H1 (cell line): ENCODE measurements around the gene SUGT1. TPM values are rescaled to one million over a fixed set of nuclear protein-coding genes. Genes with fewer than 3 reads are reported as not detected.

ENCODE experiments used
- RAD21 ChIP-seq, 2 experiments: IDR thresholded peaks in 1 of 2; conservative IDR thresholded peaks in 1 of 2; 2 replicates each; pipeline ENCODE4 v1.6.1; 2011; ENCODE audit warnings: low read depth in 2 of 2, low read length in 2 of 2, improper control_type of control experiment in 1 of 2, inconsistent platforms in 1 of 2, mild to moderate bottlenecking in 1 of 2, moderate library complexity in 1 of 2
- polyA plus RNA-seq, 7 experiments: library from polyadenylated mRNA; depleted of rRNA in 3 of 7; stranded (reverse) in 5 of 7; unstranded in 2 of 7; fragments of >200 nt in 5 of 7; fragments of 200-250 nt in 2 of 7; gene quantifications; 1 replicate in 5 of 7; 2 replicates in 1 of 7; 4 replicates in 1 of 7; pipeline versions ENCODE4 v1.2.1 to v1.2.3, GENCODE V29; 2011 to 2013; ENCODE audit warnings: missing spikeins in 2 of 7, mixed read lengths in 2 of 7
- total RNA-seq: library from RNA; stranded (reverse); fragmentation: NEBNext Ultra II Directional; extraction: Animal tissue kit (Norgen Biotek cat#: 25700); gene quantifications from 2 replicates; pipeline ENCODE4 v1.2.1, GENCODE V29; 2021

Gene SUGT1
- total and polyA plus RNA-seq, 2 of the 8 experiments (the other 6 are each of a cell fraction or from before 2014, with no cell fraction given): 21.0 to 99.4 TPM

DNA sequence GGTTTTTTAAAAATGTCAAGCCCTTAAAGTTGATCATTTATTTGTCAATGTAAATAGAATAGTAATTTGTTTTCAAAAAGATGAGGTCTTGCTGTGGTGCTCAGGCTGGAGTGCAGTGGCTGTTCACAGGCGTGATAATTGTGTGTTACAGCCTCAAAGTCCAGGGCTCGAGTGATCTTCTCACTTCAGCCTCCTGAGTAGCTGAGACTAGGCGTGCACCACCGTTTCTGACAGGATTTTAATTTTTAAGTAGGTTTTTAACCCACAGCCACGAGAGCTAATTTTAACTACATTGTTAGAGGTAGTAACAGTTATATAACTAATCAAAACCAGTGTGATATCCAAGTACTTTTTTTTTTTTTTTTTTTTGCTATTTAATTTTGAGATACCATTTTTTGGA, 43.9 kb downstream of the SUGT1 start (continued):
- no peak for TF ChIP-seq RAD21 (IDR thresholded peaks at IDR 0.05 in 1 of 2, conservative IDR thresholded peaks at IDR 0.05 in 1 of 2; ENCODE audit: low read depth in 2 of 2, low read length in 2 of 2)
- TF ChIP-seq, all 59 proteins: peak for 0
